ENCODE data around the gene KLK10.
"Not testable (repeated sequence)": the region's sequence is repeated elsewhere in the genome, so short reads cannot be mapped to it uniquely, and the experiment has no call there.

The KLK10 gene

GRCh38 chr19:51001515-51001914, 18.0 kb downstream of the KLK10 start, which contains the start of gene KLK8:
Gene KLK8 (minus strand): TSS chr19:51001604. CDS start chr19:51001167, 437 bp downstream.
- DNase-seq (ENCODE audit: low read depth) = no peak

GRCh38 chr19:51000981-51001380, 18.5 kb downstream of the KLK10 start:
- DNase-seq (ENCODE audit: low read depth) = no peak

GRCh38 chr19:51000426-51000825, 19.1 kb downstream of the KLK10 start:
- no peak for DNase-seq (ENCODE audit: low read depth)

DNA sequence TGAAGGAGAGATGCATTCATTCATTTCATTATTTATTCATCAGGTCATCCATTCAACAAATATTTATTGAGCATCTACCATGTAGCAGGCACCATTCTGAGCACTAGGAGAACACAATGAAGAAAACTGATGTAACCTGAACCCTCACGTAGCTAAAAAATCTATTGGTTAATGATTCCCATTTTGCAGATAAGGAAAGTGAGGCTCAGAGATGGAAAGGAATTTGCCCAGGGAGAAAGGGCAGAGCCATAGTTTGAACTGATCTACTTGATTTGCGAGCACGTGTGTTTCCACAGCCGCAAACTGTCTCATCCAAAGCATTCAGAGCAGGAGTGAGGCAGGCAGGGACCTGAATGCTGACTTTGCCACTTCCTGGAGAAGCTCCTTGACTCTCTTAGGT, 20.8 kb downstream of the KLK10 start:
- DNase-seq (ENCODE audit: low read depth) = no peak

DNA sequence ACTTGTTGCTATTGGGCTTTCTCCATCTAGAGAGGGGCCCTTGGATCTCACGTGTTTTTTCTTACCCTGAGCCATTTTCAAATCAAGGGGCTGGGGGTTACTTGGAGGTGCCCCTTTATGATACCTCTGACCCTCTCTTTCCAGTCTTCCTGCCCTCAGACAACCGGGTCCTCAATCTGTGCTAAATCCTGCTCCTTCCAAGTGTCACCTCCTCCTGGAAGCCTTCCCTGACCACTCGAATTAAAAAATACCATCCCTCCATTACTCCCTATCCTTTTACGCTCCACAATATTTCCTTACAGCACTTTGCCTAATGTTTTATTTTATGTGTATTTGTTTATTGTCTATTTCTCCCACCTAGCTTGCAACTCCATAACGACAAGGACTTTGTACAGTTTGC, 21.4 kb downstream of the KLK10 start:
- no peak for DNase-seq (ENCODE audit: low read depth)

DNA sequence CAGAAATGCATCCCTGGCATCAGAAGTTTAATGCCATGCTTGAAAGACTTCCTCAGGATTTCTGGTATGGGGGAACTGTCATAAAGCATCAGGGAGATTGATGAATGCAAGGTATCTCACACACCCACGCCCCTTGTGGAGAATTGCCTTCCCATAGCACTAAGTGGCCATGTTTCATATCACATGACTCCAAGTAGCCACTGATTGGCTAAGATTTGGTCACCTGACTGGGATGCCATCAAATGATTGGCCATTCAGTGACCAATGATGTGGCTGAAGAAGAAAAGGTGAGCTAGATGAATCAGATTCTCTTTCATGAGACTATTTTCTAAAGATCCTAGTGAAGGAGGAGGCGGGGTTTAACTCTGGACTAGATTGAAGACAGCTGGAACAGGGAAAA, 25.4 kb downstream of the KLK10 start:
- DNase-seq (ENCODE audit: low read depth) = no peak

- no peak for DNase-seq (ENCODE audit: low read depth)
Measured at GRCh38 chr19:50992666-50993035, 26.9 kb downstream of the KLK10 start.

DNA sequence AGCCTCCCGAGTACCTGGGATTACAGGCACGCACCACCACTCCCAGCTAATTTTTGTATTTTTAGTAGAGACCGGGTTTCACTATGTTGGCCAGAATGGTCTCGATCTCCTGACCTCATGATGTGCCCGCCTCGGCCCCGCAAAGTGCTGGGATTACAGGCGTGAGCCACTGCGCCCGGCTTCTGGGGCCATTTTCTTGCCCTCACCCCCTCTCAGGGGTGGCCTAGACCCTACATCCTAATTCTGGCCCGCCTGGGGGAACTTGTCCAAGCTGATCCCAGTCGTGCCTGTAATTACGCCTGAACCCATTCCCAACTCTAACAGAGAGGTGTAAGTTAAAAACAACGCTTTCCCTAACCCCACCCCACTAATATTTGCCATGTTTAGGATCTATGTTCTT, 35.1 kb downstream of the KLK10 start:
- DNase-seq (ENCODE audit: low read depth) = not testable (repeated sequence)

DNA sequence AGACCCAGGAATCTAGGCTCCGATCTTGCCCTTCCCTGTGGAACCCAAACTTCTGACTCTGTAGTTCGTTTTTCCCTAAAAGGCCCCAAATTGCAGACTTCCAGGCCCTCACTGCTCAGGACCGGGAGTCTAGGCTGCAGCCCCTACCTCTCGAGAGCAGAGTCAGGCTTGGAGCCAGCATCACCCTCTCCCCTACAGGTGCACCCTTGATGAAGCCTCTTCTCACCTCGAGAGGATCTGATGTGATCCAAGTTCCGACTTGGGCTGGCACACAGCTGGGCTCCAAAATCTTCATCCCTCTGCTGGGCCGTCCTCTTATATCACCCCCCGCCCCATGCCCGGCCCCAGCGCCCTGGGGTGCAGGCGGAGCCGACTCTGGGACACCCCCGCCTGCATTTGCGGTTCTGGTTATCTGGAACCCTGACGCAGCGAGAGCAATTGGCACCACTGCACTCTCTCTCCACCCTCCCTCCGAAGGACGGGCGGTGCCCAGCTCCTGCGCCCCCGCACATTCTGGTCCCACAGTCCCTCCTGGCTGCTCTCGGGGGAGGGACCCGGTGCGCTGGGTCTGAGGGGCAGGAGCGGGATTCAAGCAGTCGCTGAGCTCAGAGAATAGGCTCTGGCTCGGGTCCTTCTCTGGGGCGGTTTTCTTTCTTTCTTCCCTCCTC, 35.8 kb downstream of the KLK10 start, which contains the start of gene KLK7:
KLK7 (minus strand) TSS at position 293 of the 668 bp plus-strand sequence. CDS start 1,518 bp downstream, outside the sequence.
- no peak for DNase-seq (ENCODE audit: low read depth)

DNA sequence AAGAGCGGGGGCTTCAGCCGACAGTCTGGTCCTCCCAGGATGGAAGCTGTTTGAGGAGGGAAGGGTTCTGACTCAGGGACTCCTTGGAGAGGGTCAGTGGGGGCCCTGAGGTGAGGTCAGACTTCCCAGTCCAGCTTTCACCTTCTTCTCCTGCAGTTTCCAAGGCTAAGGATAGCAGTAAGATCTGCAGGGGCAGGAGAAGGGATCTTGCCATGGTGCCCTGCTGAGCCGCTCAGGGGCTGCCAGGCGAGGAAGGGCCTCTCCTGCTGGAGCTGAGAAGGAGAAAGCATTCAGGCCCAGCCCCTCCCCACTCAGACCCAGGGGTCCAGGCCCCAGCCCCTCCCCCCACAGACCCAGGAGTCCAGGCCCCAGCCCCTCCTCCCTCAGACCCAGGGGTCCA, 37.3 kb downstream of the KLK10 start:
- DNase-seq (ENCODE audit: low read depth) = no peak

GRCh38 chr19:50981587-50982146, 37.8 kb downstream of the KLK10 start:
- DNase-seq (ENCODE audit: low read depth) = no peak

DNA sequence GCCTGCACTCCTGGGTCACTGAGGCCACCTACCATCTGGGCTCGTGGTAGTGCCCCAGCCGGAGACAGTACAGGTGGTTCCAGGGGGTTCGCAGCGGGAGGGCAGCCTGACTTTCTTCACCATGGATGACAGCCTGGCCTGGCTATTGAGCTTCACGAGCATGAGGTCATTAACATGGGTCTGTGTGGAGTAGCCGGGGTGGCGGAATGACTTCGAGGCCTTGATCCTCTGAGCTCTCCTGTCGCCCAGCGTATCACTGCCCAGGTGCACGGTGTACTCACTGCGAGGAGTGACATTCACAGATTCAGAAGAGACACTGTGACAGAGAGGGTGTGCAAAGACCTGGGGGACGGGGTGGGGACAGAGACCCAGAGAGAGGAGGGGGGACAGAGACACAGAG, 39.3 kb downstream of the KLK10 start:
- no peak for DNase-seq (ENCODE audit: low read depth)

DNA sequence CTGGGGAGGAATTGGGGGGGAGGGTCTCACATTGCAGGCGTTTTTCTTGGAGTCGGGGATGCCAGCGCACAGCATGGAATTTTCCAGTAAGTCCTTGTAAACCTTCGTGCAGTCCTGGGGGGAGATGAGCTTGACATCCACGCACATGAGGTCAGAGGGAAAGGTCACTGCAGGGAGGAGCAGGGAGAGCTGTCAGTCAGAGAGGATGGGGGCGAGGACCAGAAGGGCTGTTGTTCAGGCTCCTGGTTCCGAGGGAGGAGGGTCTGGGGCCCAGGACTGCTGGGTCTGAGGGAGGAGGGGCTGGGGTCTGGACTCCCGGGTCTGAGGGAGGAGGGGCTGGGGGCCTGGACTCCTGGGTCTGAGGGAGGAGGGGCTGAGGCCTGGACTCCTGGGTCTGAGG, 39.8 kb downstream of the KLK10 start:
- DNase-seq (ENCODE audit: low read depth) = no peak

- no peak for DNase-seq (ENCODE audit: low read depth)
Measured at GRCh38 chr19:50978772-50979390, 40.6 kb downstream of the KLK10 start.

GRCh38 chr19:50977626-50978025, 41.9 kb downstream of the KLK10 start:
- no peak for DNase-seq (ENCODE audit: low read depth)

- DNase-seq (ENCODE audit: low read depth) = no peak
Measured at GRCh38 chr19:50975766-50976165, 43.7 kb downstream of the KLK10 start.

GRCh38 chr19:50974702-50975556, 44.6 kb downstream of the KLK10 start:
- DNase-seq (ENCODE audit: low read depth) = no peak

DNA sequence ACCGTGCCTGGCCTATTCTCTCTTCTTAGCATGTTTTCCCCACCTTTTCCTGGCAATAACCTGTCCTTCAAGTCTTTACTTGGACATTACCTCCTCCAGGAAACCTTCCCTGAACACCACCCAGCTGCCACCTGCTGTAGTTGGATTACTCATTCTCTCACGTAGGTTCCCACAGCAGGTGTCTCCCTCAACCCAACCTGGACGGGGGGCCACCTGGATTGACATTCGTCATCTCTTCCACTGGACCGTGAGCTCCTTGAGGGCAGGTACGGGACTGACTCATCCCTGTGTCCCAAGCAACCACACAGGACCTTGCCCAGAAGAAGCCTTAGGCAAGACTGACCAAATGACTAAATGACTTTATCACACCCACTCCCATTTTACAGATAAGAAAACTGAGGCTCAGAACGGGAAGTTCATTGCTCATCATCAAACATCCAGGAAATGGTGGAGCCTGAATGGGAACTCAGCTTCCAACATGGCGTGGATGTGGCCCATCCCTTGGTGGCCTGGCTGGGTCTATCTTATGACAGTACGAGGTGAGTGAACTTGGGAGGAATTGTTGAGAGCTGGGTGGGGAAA, 46.6 kb downstream of the KLK10 start:
- DNase-seq (ENCODE audit: low read depth) = no peak

GRCh38 chr19:50969810-50970209, 49.7 kb downstream of the KLK10 start:
- DNase-seq (ENCODE audit: low read depth) = not testable (repeated sequence)

DNA sequence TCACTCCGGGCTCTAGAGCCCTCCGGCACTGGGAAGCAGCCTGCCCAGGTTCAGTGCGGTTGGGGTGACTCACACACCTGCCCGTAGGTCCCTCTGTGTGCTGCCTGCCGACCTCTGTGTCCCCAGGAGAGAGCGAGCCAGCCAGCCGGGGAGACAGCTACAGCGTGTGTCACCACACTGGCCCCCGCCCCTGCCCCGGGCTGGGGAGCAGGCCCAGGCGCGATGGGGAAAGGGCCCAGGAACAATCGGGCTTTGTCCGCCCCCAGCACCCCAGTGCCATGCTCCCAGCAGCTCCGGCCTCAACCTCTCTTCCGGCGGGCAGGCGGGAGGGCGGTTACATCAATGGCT, 50.1 kb downstream of the KLK10 start, which contains the start of gene KLK6:
KLK6 (minus strand) TSS at position 179 of the 348 bp plus-strand sequence. CDS start 1,487 bp downstream, outside the sequence.
- DNase-seq (ENCODE audit: low read depth) = no peak

- DNase-seq (ENCODE audit: low read depth) = no peak
Measured at GRCh38 chr19:50968716-50969412, 50.6 kb downstream of the KLK10 start.

Measured in stimulated activated CD8-positive, alpha-beta memory T cell treated with anti-CD3 and anti-CD28 coated beads, Interleukin-4, amount 100 ng/mL, for 24 hours (primary cell).